ENCODE data around the gene CAPZB. TPM values are rescaled to one million over a fixed set of nuclear protein-coding genes. Genes with fewer than 3 reads are reported as not detected.
"Not testable (repeated sequence)": the region's sequence is repeated elsewhere in the genome, so short reads cannot be mapped to it uniquely, and the experiment has no call there.

CAPZB gene
- total RNA-seq, 4 donors from 2014 or later, result 107 to 210 (median 119) TPM

DNA sequence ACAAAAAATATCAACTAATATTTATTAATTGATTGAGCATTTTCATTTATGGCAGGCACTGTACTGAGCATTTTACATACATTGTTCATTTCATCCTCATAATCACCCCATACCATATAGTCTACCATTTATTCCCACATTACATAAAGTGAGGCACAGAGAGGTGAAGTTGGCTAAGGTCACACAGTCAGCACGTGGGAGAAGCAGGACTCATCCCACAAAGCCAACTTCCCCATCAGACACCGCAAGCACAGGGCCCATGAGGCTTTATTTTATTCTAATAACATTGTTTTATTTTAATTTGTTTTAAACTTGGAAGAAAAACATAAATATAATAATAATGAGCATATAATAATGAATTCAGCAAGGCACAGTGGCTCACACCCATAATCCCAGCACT lies 43.1 kb upstream of the CAPZB start:
- DNase-seq, result no peak
- Histone ChIP-seq H3K27ac (no peak overlapping the region), H3K9me3 (no peaks in the 10 kb centered on the region), H3K4me1 (no peaks in the 10 kb centered on the region), H3K27me3 (no peaks in the 10 kb centered on the region), H3K36me3 (no peaks in the 10 kb centered on the region), H3K4me3 (no peak overlapping the region)
- TF ChIP-seq, protein P1, sequence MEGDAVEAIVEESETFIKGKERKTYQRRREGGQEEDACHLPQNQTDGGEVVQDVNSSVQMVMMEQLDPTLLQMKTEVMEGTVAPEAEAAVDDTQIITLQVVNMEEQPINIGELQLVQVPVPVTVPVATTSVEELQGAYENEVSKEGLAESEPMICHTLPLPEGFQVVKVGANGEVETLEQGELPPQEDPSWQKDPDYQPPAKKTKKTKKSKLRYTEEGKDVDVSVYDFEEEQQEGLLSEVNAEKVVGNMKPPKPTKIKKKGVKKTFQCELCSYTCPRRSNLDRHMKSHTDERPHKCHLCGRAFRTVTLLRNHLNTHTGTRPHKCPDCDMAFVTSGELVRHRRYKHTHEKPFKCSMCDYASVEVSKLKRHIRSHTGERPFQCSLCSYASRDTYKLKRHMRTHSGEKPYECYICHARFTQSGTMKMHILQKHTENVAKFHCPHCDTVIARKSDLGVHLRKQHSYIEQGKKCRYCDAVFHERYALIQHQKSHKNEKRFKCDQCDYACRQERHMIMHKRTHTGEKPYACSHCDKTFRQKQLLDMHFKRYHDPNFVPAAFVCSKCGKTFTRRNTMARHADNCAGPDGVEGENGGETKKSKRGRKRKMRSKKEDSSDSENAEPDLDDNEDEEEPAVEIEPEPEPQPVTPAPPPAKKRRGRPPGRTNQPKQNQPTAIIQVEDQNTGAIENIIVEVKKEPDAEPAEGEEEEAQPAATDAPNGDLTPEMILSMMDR (IDR thresholded peaks at IDR 0.05), result no peak

DNA sequence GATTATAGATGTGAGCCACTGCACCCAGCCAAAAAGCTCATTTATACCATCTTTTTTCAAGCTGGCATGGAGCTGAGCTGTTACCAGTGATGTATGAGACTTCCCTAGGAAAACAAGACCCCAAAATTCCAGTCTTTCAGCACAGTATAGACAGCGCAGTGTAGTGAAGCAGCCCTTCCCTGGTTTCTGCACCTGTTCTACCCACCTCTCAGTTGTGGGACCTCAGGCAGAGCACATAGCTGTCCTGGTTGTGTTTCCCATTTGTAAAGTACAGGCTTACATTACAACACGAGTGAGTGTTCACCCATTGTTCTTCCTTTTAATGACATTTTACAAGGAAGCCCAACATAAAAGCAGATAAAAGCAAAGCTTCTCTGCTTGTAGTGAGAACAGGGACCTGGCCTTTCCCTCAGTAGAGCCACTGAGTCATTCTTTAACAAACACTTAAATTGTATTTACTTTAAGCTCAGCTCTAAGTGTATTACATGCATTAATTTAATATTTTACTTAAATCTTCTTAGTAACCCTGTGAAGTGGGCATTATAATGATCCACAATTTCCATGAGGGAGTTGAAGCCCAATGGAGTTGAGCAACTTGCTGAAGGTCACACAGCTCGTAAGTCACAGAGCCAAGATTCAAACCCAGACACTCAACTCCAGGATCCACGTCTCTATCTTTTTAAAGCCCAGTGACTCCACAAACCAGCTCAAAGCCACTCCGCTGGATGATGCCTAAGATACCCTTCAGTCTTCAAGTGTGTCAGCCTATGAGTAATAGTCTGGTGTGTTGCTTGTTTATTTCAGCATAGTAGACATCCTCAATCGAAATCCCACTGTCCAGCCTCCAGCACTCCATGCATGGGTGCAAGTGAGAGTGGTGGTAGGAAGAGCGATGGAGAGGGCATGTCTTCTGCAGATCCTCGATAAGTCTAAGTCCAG lies 40.5 kb upstream of the CAPZB start:
- Histone ChIP-seq H3K4me3 (no peak overlapping the region), H3K27me3 (no peaks in the 10 kb centered on the region)

DNA sequence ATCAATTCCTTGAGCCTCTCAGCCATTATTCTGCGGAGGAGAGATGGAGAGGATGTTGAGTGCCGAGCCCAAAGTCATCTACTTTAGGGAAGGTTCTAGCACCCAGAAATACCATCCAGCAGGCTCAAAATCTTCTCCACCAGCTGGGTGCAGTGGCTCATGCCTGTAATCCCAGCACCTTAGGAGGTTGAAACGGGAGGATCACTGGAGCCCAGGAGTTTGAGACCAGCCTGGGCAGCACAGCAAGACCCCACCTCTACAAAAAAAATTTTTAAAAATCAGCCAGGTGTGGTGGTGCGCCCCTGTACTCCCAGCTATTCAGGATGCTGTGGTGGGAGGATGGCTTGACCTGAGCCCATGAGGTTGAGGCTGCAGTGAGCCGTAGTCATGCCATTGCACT lies 39.5 kb upstream of the CAPZB start:
- Histone ChIP-seq H3K4me3 (no peak overlapping the region), H3K27me3 (no peaks in the 10 kb centered on the region), H3K4me1 (no peaks in the 10 kb centered on the region), H3K9me3 (no peaks in the 10 kb centered on the region), H3K27ac (no peak overlapping the region), H3K36me3 (no peaks in the 10 kb centered on the region)
- TF ChIP-seq POLR2A (IDR thresholded peaks at IDR 0.05), result no peak
- no peak for DNase-seq

More for the DNA sequence above, 40.5 kb upstream of the CAPZB start:
- H3K4me1 ChIP-seq, result no peaks in the 10 kb centered on the region
- no peak overlapping the region for H3K27ac ChIP-seq
- H3K9me3 ChIP-seq, result no peaks in the 10 kb centered on the region
- TF ChIP-seq, protein P1 (IDR thresholded peaks at IDR 0.05), result no peak
- TF ChIP-seq POLR2A (IDR thresholded peaks at IDR 0.05), result no peak
- H3K36me3 ChIP-seq, result no peaks in the 10 kb centered on the region
- no peak for DNase-seq

DNA sequence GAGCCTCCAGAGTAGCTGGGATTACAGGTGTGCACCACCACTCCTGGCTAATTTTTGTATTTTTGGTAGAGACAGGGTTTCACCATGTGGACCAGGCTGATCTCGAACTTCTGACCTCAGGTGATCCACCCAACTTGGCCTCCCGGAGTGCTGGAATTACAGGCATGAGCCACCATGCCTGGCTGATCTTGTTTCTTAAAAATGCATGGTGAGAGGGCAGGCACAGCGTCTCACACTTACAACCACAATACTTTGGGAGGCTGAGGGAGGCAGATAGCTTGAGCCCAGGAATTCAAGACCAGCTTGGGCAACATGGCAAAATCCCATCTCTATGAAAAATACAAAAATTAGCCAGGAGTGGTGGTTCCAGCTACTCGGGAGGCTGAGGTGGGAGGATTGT lies 37.2 kb upstream of the CAPZB start:
- H3K27me3 ChIP-seq, DNase-seq, H3K9me3 ChIP-seq, H3K27ac ChIP-seq, H3K36me3 ChIP-seq, H3K4me1 ChIP-seq, H3K4me3 ChIP-seq: not testable (repeated sequence)

DNA sequence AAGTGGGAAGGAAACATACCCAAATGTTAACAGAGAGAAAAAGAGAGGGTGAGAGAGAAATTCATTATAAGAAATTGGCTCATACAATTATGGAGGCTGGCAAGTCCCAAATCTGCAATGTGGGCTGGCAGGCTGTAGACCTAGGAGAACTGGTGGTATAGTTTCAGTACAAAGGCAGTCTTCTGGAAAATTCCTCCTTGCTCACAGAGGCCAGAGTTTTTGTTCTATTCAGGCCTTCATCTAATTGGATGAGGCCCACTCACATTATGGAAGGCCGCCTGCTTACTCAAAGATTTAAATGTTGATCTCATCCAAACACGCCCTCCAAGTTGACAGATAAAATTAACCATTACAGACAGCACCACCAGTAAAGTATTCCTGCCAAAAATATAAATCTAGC lies 36.1 kb upstream of the CAPZB start:
- H3K9me3 ChIP-seq, result no peaks in the 10 kb centered on the region
- DNase-seq, result no peak
- H3K4me1 ChIP-seq, result no peaks in the 10 kb centered on the region
- H3K27ac ChIP-seq, result no peak overlapping the region
- H3K36me3 ChIP-seq, result no peaks in the 10 kb centered on the region
- TF ChIP-seq, protein P1 (IDR thresholded peaks at IDR 0.05), result no peak
- TF ChIP-seq POLR2A (IDR thresholded peaks at IDR 0.05), result no peak
- no peak overlapping the region for H3K4me3 ChIP-seq
- no peaks in the 10 kb centered on the region for H3K27me3 ChIP-seq

DNA sequence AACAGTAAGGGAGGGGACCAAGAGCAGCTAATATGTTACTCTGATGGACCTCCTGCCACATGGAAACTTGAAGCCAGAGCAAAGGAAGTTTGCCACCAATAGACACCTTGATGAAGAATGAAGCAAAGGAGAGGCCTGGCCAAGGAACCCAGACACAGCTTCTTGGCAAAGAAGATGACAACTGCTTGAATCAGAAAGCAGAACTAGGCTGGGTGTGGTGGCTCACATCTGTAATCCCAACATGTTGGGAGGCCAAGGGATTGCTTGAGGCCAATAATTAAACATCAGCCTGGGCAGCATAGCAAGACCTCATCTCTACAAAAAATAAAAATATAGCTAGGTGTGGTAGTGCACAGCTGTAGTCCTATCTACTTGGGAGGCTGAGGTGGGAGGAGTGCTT lies 31.7 kb upstream of the CAPZB start:
- Histone ChIP-seq H3K9me3 (no peaks in the 10 kb centered on the region), H3K27me3 (no peaks in the 10 kb centered on the region), H3K4me3 (no peak overlapping the region), H3K36me3 (no peaks in the 10 kb centered on the region), H3K27ac (no peak overlapping the region), H3K4me1 (no peaks in the 10 kb centered on the region)
- TF ChIP-seq, protein P1 (IDR thresholded peaks at IDR 0.05), result no peak
- DNase-seq, result no peak
